ENCODE data around the gene TTYH2.

DNA sequence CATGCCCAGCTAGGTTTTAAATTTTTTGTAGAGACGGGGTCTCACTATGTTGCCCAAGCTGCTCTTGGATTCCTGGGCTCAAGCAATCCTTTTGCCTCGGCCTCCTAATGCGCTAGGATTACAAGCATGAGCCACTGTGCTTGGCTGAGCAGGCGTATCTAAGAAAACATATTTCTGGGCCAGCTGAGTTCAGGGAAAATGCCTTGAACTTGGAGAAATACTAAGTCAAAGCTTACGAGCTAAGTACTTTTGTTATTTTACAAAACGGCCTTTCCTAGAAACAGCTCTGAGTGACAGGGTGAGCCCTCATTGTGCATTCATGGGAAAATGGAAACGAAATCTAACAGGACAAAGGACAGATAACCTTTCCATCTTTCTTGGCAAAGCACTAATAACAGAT lies 85.4 kb downstream of the TTYH2 start:
- TF ChIP-seq CTCF (IDR thresholded peaks at IDR 0.05; ENCODE audit: low read depth, low read length) = no peak
- no peak for TF ChIP-seq MAX (IDR thresholded peaks at IDR 0.05; ENCODE audit: low read depth, low read length)
- no peak for TF ChIP-seq POLR2A (IDR thresholded peaks at IDR 0.05; ENCODE audit: extremely low read depth, insufficient read length)

All from NB4 (cell line).